HuH-7 (cell line): ENCODE data around the gene MEPE.

Experiments
- DNase-seq: peaks from one replicate; pipeline ENCODE4 v3.0.0; 2011; ENCODE audit warnings: low spot score

MEPE gene

GRCh38 chr4:87843936-87844335 lies 11.2 kb downstream of the MEPE start:
- DNase-seq = no peak

- DNase-seq = no peak
Observed at GRCh38 chr4:87844452-87844851, 11.7 kb downstream of the MEPE start.

GRCh38 chr4:87846226-87846625 lies 13.5 kb downstream of the MEPE start:
- no peak for DNase-seq

- peak; percentile 34 for DNase-seq
Observed at GRCh38 chr4:87848622-87849351, 16.0 kb downstream of the MEPE start.

- DNase-seq = no peak
Observed at GRCh38 chr4:87849612-87850011, 16.8 kb downstream of the MEPE start.

GRCh38 chr4:87851332-87851731 lies 18.6 kb downstream of the MEPE start:
- no peak for DNase-seq

- DNase-seq = no peak
Observed at GRCh38 chr4:87851953-87852352, 19.2 kb downstream of the MEPE start.

- no peak for DNase-seq
Observed at GRCh38 chr4:87853108-87853507, 20.3 kb downstream of the MEPE start.

- DNase-seq = no peak
Observed at GRCh38 chr4:87853891-87854290, 21.1 kb downstream of the MEPE start.

- DNase-seq = no peak
Observed at GRCh38 chr4:87855559-87855958, 22.8 kb downstream of the MEPE start.

- DNase-seq = no peak
Observed at GRCh38 chr4:87856816-87857215, 24.0 kb downstream of the MEPE start.

- no peak for DNase-seq
Observed at GRCh38 chr4:87857789-87858188, 25.0 kb downstream of the MEPE start.

GRCh38 chr4:87862236-87862635 lies 29.5 kb downstream of the MEPE start:
- DNase-seq = no peak

GRCh38 chr4:87863486-87863885 lies 30.7 kb downstream of the MEPE start:
- no peak for DNase-seq

- DNase-seq = no peak
Observed at GRCh38 chr4:87864321-87864720, 31.6 kb downstream of the MEPE start.

GRCh38 chr4:87865288-87865687 lies 32.5 kb downstream of the MEPE start:
- DNase-seq = no peak

GRCh38 chr4:87865960-87866598 lies 33.3 kb downstream of the MEPE start:
- peak; percentile 51 for DNase-seq

GRCh38 chr4:87868522-87868921 lies 35.8 kb downstream of the MEPE start:
- DNase-seq = no peak

- no peak for DNase-seq
Observed at GRCh38 chr4:87872028-87872427, 39.3 kb downstream of the MEPE start.

GRCh38 chr4:87875191-87875590 lies 42.4 kb downstream of the MEPE start:
- no peak for DNase-seq

GRCh38 chr4:87880106-87880505 lies 47.3 kb downstream of the MEPE start:
- DNase-seq = no peak

GRCh38 chr4:87881115-87881514 lies 48.3 kb downstream of the MEPE start:
- no peak for DNase-seq

GRCh38 chr4:87882321-87882720 lies 49.6 kb downstream of the MEPE start:
- DNase-seq = no peak

- DNase-seq = no peak
Observed at GRCh38 chr4:87882861-87883260, 50.1 kb downstream of the MEPE start.
